Choroid plexus epithelial cell (primary cell): ENCODE measurements around the gene SPEF2.
"Not testable (repeated sequence)": the region's sequence is repeated elsewhere in the genome, so short reads cannot be mapped to it uniquely, and the experiment has no call there.

Experiments
- DNase-seq: peaks from one replicate; pipeline ENCODE4 v3.0.0-alpha.2; 2010; ENCODE audit warnings: low read depth
- H3K4me3 ChIP-seq: 2 replicates; pipeline ENCODE4 v1.5.1; 2011; ENCODE audit warnings: low read depth, mild to moderate bottlenecking, control low read depth, low read length, moderate library complexity
- CTCF ChIP-seq: conservative IDR thresholded peaks from 2 replicates; pipeline ENCODE4 v1.5.1; 2011; ENCODE audit warnings: low read depth, mild to moderate bottlenecking, control low read depth, inconsistent platforms, low read length, moderate library complexity

SPEF2 gene

DNA sequence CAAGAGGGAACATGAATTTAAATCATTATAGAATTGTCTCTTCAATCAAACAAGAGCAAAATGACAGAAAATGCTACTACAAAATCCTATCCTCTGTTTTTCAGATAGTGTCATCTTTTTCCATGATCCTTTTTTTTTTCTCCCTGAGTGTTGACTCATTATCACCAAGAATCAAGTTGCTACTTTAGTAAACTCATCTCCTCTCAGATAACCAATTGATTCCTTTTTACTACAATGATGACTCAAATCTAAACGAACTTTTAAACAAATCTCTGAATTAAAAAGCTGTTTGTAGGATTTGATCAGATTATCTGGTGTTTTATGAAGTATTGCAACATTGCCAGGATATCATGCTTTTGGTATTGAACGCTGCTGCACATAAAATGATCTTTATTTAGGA lies 215.1 kb downstream of the SPEF2 start:
- no peak overlapping the region for H3K4me3 ChIP-seq
- TF ChIP-seq CTCF, result no peak
- DNase-seq, result no peak

DNA sequence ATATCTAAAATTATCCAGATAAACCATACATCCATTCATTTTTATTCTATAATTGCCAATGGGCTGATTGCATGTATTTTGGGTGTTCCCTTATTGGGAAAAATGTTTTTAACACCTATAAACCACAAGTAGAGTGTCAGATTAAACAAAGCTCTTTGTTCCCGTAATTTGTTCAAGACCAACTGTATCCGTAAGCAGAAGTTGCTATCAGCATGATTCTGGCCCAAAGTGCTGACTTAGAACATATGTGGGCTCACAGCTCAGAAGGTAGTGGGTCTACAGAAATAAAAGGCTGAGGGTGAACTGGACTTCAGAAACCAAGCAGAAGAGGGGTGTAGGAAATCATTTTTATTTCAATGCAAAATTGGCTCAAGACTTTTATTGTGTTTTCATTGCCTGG lies 215.6 kb downstream of the SPEF2 start:
- DNase-seq, result no peak
- no peak for TF ChIP-seq CTCF
- H3K4me3 ChIP-seq, result no peak overlapping the region

- no peak overlapping the region for H3K4me3 ChIP-seq
- DNase-seq, result no peak
- TF ChIP-seq CTCF, result no peak
These were observed 218.4 kb downstream of the SPEF2 start for GRCh38 chr5:35835796-35836742.

DNA sequence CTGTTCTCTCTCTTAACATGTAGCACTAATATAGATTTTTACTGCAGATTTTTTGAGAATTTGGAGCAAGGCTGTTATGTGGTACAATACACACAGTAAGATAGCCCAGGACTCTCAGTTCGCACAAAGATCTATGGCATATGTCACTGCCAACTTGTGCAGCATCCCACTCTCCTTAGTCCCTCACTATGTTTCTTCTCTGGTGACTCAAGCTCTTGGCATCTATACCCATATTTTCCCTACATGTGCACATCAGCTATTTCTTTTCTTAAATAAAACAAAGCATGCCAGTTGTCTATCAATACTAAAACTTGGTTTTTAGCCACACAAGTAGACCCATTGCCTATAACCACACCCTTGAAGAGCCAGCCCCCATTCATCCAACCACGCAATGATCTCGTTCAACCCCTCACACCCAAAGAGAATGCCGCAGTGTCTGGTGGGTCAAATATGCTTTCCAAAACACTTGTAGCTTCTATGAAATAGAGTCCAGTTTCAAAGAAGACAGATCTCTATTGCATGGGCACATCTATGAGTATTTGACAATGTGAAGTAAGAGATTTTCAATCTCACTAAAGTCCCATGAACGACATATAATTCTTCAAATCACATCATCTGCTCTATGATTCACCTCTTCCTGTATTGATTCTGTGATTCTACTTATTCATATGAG lies 220.8 kb downstream of the SPEF2 start:
- no peak for DNase-seq
- no peak for TF ChIP-seq CTCF
- no peak overlapping the region for H3K4me3 ChIP-seq

DNA sequence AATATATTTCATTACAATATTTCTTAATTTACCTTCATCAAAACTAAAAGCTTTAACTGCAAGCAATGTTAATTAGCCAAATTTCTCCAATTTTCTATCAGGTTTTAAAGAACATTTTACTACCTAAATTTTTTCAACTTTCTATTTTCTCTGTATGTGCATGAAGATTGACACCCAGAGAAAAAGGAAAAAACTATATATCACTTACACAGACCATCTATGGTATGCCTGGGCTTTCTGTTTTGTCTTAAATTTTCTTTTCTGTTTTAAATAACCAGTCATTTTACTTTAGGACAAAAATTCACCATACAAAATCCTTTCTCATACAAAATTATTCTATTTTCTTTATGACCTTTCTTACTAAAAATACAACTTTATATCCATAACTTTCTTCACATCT lies 225.2 kb downstream of the SPEF2 start:
- no peak for TF ChIP-seq CTCF
- no peak for DNase-seq

GRCh38 chr5:35845508-35845907 lies 227.8 kb downstream of the SPEF2 start:
- not testable (repeated sequence) for DNase-seq, H3K4me3 ChIP-seq

More for the DNA sequence above, 225.2 kb downstream of the SPEF2 start:
- no peak overlapping the region for H3K4me3 ChIP-seq

GRCh38 chr5:35847491-35847890 lies 229.8 kb downstream of the SPEF2 start:
- TF ChIP-seq CTCF, result no peak

More at GRCh38 chr5:35847491-35847890, 229.8 kb downstream of the SPEF2 start:
- no peak overlapping the region for H3K4me3 ChIP-seq
- no peak for DNase-seq
